ENCODE results near the gene C11orf24.

GRCh38 chr11:68300076-68300830 lies 28.5 kb upstream of the C11orf24 start:
- no peak for TF ChIP-seq POLR2A (IDR thresholded peaks at IDR 0.05)
- TF ChIP-seq, protein P1, sequence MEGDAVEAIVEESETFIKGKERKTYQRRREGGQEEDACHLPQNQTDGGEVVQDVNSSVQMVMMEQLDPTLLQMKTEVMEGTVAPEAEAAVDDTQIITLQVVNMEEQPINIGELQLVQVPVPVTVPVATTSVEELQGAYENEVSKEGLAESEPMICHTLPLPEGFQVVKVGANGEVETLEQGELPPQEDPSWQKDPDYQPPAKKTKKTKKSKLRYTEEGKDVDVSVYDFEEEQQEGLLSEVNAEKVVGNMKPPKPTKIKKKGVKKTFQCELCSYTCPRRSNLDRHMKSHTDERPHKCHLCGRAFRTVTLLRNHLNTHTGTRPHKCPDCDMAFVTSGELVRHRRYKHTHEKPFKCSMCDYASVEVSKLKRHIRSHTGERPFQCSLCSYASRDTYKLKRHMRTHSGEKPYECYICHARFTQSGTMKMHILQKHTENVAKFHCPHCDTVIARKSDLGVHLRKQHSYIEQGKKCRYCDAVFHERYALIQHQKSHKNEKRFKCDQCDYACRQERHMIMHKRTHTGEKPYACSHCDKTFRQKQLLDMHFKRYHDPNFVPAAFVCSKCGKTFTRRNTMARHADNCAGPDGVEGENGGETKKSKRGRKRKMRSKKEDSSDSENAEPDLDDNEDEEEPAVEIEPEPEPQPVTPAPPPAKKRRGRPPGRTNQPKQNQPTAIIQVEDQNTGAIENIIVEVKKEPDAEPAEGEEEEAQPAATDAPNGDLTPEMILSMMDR (IDR thresholded peaks at IDR 0.05), result no peak

Data from heart left ventricle (tissue), 13 donors.